HepG2 (cell line): ENCODE data around the gene NRN1L. TPM values are rescaled to one million over a fixed set of nuclear protein-coding genes. Genes with fewer than 3 reads are reported as not detected.

Experiments used
- ADNP ChIP-seq: sonication (generic); formaldehyde crosslinking; IDR thresholded peaks from 2 replicates; pipeline ENCODE4 v1.4.0; 2020; ENCODE audit warnings: missing genetic modification reagents
- ATF5 ChIP-seq: sonication (generic); formaldehyde crosslinking; IDR thresholded peaks from 2 replicates; pipeline ENCODE4 v1.4.0; 2020; ENCODE audit warnings: mild to moderate bottlenecking, low read depth, missing genetic modification reagents
- FOSL2 ChIP-seq: sonication (generic); formaldehyde crosslinking; IDR thresholded peaks from 2 replicates; pipeline ENCODE4 v1.4.0; 2020; ENCODE audit warnings: missing genetic modification reagents
- GATAD2A ChIP-seq: IDR thresholded peaks from 2 replicates; pipeline ENCODE4 v1.6.1; 2016
- GMEB2 ChIP-seq: IDR thresholded peaks from 2 replicates; pipeline ENCODE4 v1.6.1; 2016; ENCODE audit warnings: missing biosample characterization, missing genetic modification reagents, low read depth
- HCFC1 ChIP-seq: fragments of 150-350 bp; IDR thresholded peaks from 2 replicates; pipeline ENCODE4 v1.6.1; 2014; ENCODE audit warnings: low read depth, low read length
- HNF4G ChIP-seq, 2 experiments: sonication (generic) in 1 of 2; formaldehyde crosslinking in 1 of 2; IDR thresholded peaks; 2 replicates each; pipeline versions ENCODE4 v1.4.0 to v1.6.1; 2011 to 2020; ENCODE audit warnings: borderline replicate concordance in 2 of 2, low read depth in 2 of 2, mild to moderate bottlenecking in 2 of 2, low read length in 1 of 2, missing genetic modification reagents in 1 of 2, moderate library complexity in 1 of 2
- LCORL ChIP-seq, 2 experiments: fragments of 450-650 bp in 1 of 2; sonication (generic) in 1 of 2; formaldehyde crosslinking in 1 of 2; IDR thresholded peaks; 2 replicates each; pipeline versions ENCODE4 v1.5.0 to v1.6.1; 2017 to 2020; ENCODE audit warnings: antibody characterized with exemption in 1 of 2, missing genetic modification reagents in 1 of 2
- PHF20 ChIP-seq: sonication (generic); formaldehyde crosslinking; IDR thresholded peaks from 2 replicates; pipeline ENCODE4 v1.5.0; 2020; ENCODE audit warnings: mild to moderate bottlenecking, missing genetic modification reagents
- TP53 ChIP-seq: sonication (generic); formaldehyde crosslinking; conservative IDR thresholded peaks from 2 replicates; pipeline ENCODE4 v1.4.0; 2020; ENCODE audit warnings: missing genetic modification reagents
- ZFP82 ChIP-seq: sonication (generic); formaldehyde crosslinking; IDR thresholded peaks from 2 replicates; pipeline ENCODE4 v1.5.1; 2020; ENCODE audit warnings: mild to moderate bottlenecking, missing genetic modification reagents, borderline replicate concordance
- ZNF20 ChIP-seq: sonication (generic); formaldehyde crosslinking; IDR thresholded peaks from 2 replicates; pipeline ENCODE4 v1.4.0; 2020; ENCODE audit warnings: mild to moderate bottlenecking, moderate library complexity, missing genetic modification reagents
- ZNF224 ChIP-seq: sonication (generic); formaldehyde crosslinking; IDR thresholded peaks from 2 replicates; pipeline ENCODE4 v1.5.0; 2020; ENCODE audit warnings: mild to moderate bottlenecking, missing genetic modification reagents
- ZNF232 ChIP-seq: sonication (generic); formaldehyde crosslinking; IDR thresholded peaks from 2 replicates; pipeline ENCODE4 v1.4.0; 2020; ENCODE audit warnings: missing genetic modification reagents, borderline replicate concordance
- ZNF335 ChIP-seq: sonication (generic); formaldehyde crosslinking; IDR thresholded peaks from 2 replicates; pipeline ENCODE4 v1.4.0; 2020; ENCODE audit warnings: missing genetic modification reagents
- ZNF34 ChIP-seq: sonication (generic); formaldehyde crosslinking; IDR thresholded peaks from 2 replicates; pipeline ENCODE4 v1.4.0; 2020; ENCODE audit warnings: mild to moderate bottlenecking, missing genetic modification reagents, borderline replicate concordance
- ZNF44 ChIP-seq: sonication (generic); formaldehyde crosslinking; IDR thresholded peaks from 2 replicates; pipeline ENCODE4 v1.5.1; 2020; ENCODE audit warnings: mild to moderate bottlenecking, missing genetic modification reagents
- ZNF589 ChIP-seq: sonication (generic); formaldehyde crosslinking; conservative IDR thresholded peaks from 2 replicates; pipeline ENCODE4 v1.8.0; 2022; ENCODE audit warnings: mild to moderate bottlenecking, moderate library complexity, missing genetic modification reagents
- ZNF772 ChIP-seq: sonication (generic); formaldehyde crosslinking; IDR thresholded peaks from 2 replicates; pipeline ENCODE4 v1.5.0; 2020; ENCODE audit warnings: mild to moderate bottlenecking, missing genetic modification reagents
- polyA plus RNA-seq, 8 experiments: library from polyadenylated mRNA; depleted of rRNA in 3 of 8; stranded (reverse) in 7 of 8; unstranded in 1 of 8; fragments of >200 nt; fragmentation: Illumina TruSeq in 4 of 8; extraction: Trizol in 4 of 8; gene quantifications; 2 replicates each; pipeline versions ENCODE4 v1.2.1 to v1.2.3, GENCODE V29; 2011 to 2016; ENCODE audit warnings: low read depth in 4 of 8, missing spikeins in 1 of 8, mixed read lengths in 1 of 8; ENCODE audit not compliant: insufficient read depth in 1 of 8
- total RNA-seq, 5 experiments: library from RNA; depleted of rRNA; stranded (reverse); fragments of >200 nt; fragmentation: Illumina TruSeq; extraction: Trizol; gene quantifications; 2 replicates each; pipeline ENCODE4 v1.2.3, GENCODE V29; 2016; ENCODE audit warnings: low read depth in 1 of 5
- TF ChIP-seq, protein P1 (sequence below): sonication (generic); formaldehyde crosslinking; conservative IDR thresholded peaks from 2 replicates; pipeline ENCODE4 v1.4.0; 2020; ENCODE audit warnings: missing genetic modification reagents
- TF ChIP-seq, protein P2 (sequence below): sonication (generic); formaldehyde crosslinking; IDR thresholded peaks from 2 replicates; pipeline ENCODE4 v1.4.0; 2020; ENCODE audit warnings: mild to moderate bottlenecking, missing genetic modification reagents

Gene NRN1L
- total and polyA plus RNA-seq, 2 of the 13 experiments (the other 11 are each of a cell fraction or from before 2014, with no cell fraction given): 0.53 to 1.2 TPM

GRCh38 chr16:67892899-67893742, 8.4 kb downstream of the NRN1L start, which contains the start of gene PSKH1 (continued):
- TF ChIP-seq, protein P1, sequence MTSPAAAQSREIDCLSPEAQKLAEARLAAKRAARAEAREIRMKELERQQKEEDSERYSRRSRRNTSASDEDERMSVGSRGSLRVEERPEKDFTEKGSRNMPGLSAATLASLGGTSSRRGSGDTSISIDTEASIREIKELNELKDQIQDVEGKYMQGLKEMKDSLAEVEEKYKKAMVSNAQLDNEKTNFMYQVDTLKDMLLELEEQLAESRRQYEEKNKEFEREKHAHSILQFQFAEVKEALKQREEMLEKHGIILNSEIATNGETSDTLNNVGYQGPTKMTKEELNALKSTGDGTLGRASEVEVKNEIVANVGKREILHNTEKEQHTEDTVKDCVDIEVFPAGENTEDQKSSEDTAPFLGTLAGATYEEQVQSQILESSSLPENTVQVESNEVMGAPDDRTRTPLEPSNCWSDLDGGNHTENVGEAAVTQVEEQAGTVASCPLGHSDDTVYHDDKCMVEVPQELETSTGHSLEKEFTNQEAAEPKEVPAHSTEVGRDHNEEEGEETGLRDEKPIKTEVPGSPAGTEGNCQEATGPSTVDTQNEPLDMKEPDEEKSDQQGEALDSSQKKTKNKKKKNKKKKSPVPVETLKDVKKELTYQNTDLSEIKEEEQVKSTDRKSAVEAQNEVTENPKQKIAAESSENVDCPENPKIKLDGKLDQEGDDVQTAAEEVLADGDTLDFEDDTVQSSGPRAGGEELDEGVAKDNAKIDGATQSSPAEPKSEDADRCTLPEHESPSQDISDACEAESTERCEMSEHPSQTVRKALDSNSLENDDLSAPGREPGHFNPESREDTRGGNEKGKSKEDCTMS (CRISPR knock-in tag): no peak
- TF ChIP-seq HNF4G (IDR thresholded peaks at IDR 0.05; ENCODE audit: borderline replicate concordance, low read depth, low read length) (no peak), HNF4G (CRISPR knock-in tag; IDR thresholded peaks at IDR 0.05; ENCODE audit: borderline replicate concordance, low read depth) (0 out of 2 replicates have a peak, but pooled peaks have one; percentile 54), GATAD2A (CRISPR knock-in tag) (0 out of 2 replicates have a peak, but pooled peaks have one; percentile 5), ZNF589 (CRISPR knock-in tag) (no peak), ZNF20 (CRISPR knock-in tag) (no peak; the same call in 1 of the 2 replicates), ZNF224 (CRISPR knock-in tag) (peak; percentile 24; the same call in 1 of the 2 replicates), HCFC1 (peak; percentile 40; the same call in 1 of the 2 replicates), FOSL2 (CRISPR knock-in tag) (no peak), ZNF772 (CRISPR knock-in tag) (no peak; the same call in 1 of the 2 replicates), LCORL (IDR thresholded peaks at IDR 0.05) (peak; percentile 21; the same call in 1 of the 2 replicates), LCORL (CRISPR knock-in tag; IDR thresholded peaks at IDR 0.05) (no peak), ATF5 (0 out of 2 replicates have a peak, but pooled peaks have one; percentile 51), GMEB2 (CRISPR knock-in tag) (peak; percentile 74), PHF20 (CRISPR knock-in tag) (peak; percentile 81), ZNF44 (CRISPR knock-in tag) (no peak), ZFP82 (peak; percentile 60; the same call in 1 of the 2 replicates), ZNF34 (CRISPR knock-in tag) (peak; percentile 30; the same call in 1 of the 2 replicates), ZNF335 (CRISPR knock-in tag) (0 out of 2 replicates have a peak, but pooled peaks have one; percentile 31), TP53 (CRISPR knock-in tag) (0 out of 2 replicates have a peak, but pooled peaks have one; percentile 80), ZNF232 (CRISPR knock-in tag) (0 out of 2 replicates have a peak, but pooled peaks have one; percentile 56), ADNP (CRISPR knock-in tag) (no peak)
- TF ChIP-seq, protein P2, sequence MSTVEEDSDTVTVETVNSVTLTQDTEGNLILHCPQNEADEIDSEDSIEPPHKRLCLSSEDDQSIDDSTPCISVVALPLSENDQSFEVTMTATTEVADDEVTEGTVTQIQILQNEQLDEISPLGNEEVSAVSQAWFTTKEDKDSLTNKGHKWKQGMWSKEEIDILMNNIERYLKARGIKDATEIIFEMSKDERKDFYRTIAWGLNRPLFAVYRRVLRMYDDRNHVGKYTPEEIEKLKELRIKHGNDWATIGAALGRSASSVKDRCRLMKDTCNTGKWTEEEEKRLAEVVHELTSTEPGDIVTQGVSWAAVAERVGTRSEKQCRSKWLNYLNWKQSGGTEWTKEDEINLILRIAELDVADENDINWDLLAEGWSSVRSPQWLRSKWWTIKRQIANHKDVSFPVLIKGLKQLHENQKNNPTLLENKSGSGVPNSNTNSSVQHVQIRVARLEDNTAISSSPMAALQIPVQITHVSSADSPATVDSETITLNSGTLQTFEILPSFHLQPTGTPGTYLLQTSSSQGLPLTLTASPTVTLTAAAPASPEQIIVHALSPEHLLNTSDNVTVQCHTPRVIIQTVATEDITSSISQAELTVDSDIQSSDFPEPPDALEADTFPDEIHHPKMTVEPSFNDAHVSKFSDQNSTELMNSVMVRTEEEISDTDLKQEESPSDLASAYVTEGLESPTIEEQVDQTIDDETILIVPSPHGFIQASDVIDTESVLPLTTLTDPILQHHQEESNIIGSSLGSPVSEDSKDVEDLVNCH (CRISPR knock-in tag): 0 out of 2 replicates have a peak, but pooled peaks have one; percentile 69
